Measurements from ENCODE around the gene LRSAM1.
A peak's percentile ranks its signal among the peaks of the same experiment; 100 is the strongest.

Gene LRSAM1

GRCh38 chr9:127450830-127451607, at the start of gene LRSAM1, which contains the start of gene RPL12:
Gene LRSAM1 (plus strand): TSS chr9:127451510. CDS start chr9:127454528, 3,018 bp downstream.
Gene RPL12 (minus strand): TSS chr9:127451406. CDS start chr9:127451317, 89 bp downstream.
- TF ChIP-seq ZNF274 (IDR thresholded peaks at IDR 0.05; ENCODE audit: low read depth, low read length): no peak
- H3K4me3 ChIP-seq (ENCODE audit: low read length): peak within 1 kb of the TSS; percentile 99

GRCh38 chr9:127402401-127403090, 48.8 kb upstream of the LRSAM1 start:
- no peak for TF ChIP-seq ZNF274 (IDR thresholded peaks at IDR 0.05; ENCODE audit: low read depth, low read length)
- H3K4me3 ChIP-seq (ENCODE audit: low read length): no peak overlapping the region

GRCh38 chr9:127403507-127404192, 47.7 kb upstream of the LRSAM1 start:
- no peak for TF ChIP-seq ZNF274 (IDR thresholded peaks at IDR 0.05; ENCODE audit: low read depth, low read length)
- H3K4me3 ChIP-seq (ENCODE audit: low read length): no peak overlapping the region

- no peak overlapping the region for H3K4me3 ChIP-seq (ENCODE audit: low read length)
- TF ChIP-seq ZNF274 (IDR thresholded peaks at IDR 0.05; ENCODE audit: low read depth, low read length): no peak
These were observed 46.7 kb upstream of the LRSAM1 start for GRCh38 chr9:127404631-127405030.

- no peak for TF ChIP-seq ZNF274 (IDR thresholded peaks at IDR 0.05; ENCODE audit: low read depth, low read length)
- H3K4me3 ChIP-seq (ENCODE audit: low read length): no peak overlapping the region
These were observed 45.8 kb upstream of the LRSAM1 start for GRCh38 chr9:127405344-127406125.

- no peak overlapping the region for H3K4me3 ChIP-seq (ENCODE audit: low read length)
- TF ChIP-seq ZNF274 (IDR thresholded peaks at IDR 0.05; ENCODE audit: low read depth, low read length): no peak
These were observed 44.4 kb upstream of the LRSAM1 start for GRCh38 chr9:127406799-127407491.

- no peak overlapping the region for H3K4me3 ChIP-seq (ENCODE audit: low read length)
These were observed 43.8 kb upstream of the LRSAM1 start for GRCh38 chr9:127407492-127407843.

GRCh38 chr9:127411122-127411521, 40.2 kb upstream of the LRSAM1 start:
- H3K4me3 ChIP-seq (ENCODE audit: low read length): no peak overlapping the region
- no peak for TF ChIP-seq ZNF274 (IDR thresholded peaks at IDR 0.05; ENCODE audit: low read depth, low read length)

More at GRCh38 chr9:127407492-127407843, 43.8 kb upstream of the LRSAM1 start:
- TF ChIP-seq ZNF274 (IDR thresholded peaks at IDR 0.05; ENCODE audit: low read depth, low read length): no peak

- H3K4me3 ChIP-seq (ENCODE audit: low read length): no peak overlapping the region
- no peak for TF ChIP-seq ZNF274 (IDR thresholded peaks at IDR 0.05; ENCODE audit: low read depth, low read length)
These were observed 36.2 kb upstream of the LRSAM1 start for GRCh38 chr9:127415141-127415540.

GRCh38 chr9:127415657-127416056, 35.7 kb upstream of the LRSAM1 start:
- no peak for TF ChIP-seq ZNF274 (IDR thresholded peaks at IDR 0.05; ENCODE audit: low read depth, low read length)
- no peak overlapping the region for H3K4me3 ChIP-seq (ENCODE audit: low read length)

- no peak for TF ChIP-seq ZNF274 (IDR thresholded peaks at IDR 0.05; ENCODE audit: low read depth, low read length)
- no peak overlapping the region for H3K4me3 ChIP-seq (ENCODE audit: low read length)
These were observed 33.9 kb upstream of the LRSAM1 start for GRCh38 chr9:127417131-127418036.

- no peak overlapping the region for H3K4me3 ChIP-seq (ENCODE audit: low read length)
- TF ChIP-seq ZNF274 (IDR thresholded peaks at IDR 0.05; ENCODE audit: low read depth, low read length): no peak
These were observed 33.3 kb upstream of the LRSAM1 start for GRCh38 chr9:127418037-127418471.
